GM18867 (cell line): Measurements from ENCODE around the gene UNC45B.
"Not testable (repeated sequence)": the region's sequence is repeated elsewhere in the genome, so short reads cannot be mapped to it uniquely, and the experiment has no call there.

Source experiments
- ATAC-seq: cut with Tn5 transposase; IDR thresholded peaks from one replicate; pipeline ENCODE4 v1.9.1; 2021; ENCODE audit warnings: mild to moderate bottlenecking, moderate library complexity; ENCODE audit not compliant: unreplicated experiment

Gene UNC45B

DNA sequence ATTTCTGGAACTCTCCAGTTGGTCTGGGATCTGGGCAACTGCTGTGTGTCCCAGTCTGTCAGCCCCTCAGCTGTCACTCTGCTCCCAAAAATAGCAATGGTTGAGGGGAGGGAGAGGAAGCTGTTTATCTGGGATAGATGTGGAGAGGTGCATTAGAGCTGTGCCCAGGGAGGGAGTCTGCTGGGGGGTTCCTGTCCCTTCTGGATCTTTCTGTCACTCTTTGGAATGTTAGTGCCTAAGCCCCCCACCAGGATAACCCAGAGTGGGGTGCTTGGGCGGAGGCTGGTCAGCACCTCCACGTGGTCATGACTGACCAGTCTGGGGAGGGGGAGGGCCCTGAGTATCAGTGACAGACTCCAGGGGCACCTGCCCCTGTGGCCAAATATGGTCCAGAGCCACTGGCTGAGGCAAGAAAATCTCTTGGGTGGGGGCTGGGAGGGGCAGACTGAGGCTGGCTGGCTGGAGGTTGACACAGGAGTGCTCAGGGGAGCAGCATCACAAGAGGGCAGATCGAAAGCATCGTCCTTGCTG lies at the start of gene UNC45B:
UNC45B (plus strand) TSS at position 443 of the 531 bp plus-strand sequence. CDS start 447 bp downstream, outside the sequence.
- no peak for ATAC-seq

- no peak for ATAC-seq
These were observed 47.7 kb upstream of the UNC45B start for GRCh38 chr17:35099908-35100307.

GRCh38 chr17:35101036-35101435 lies 46.6 kb upstream of the UNC45B start:
- no peak for ATAC-seq

DNA sequence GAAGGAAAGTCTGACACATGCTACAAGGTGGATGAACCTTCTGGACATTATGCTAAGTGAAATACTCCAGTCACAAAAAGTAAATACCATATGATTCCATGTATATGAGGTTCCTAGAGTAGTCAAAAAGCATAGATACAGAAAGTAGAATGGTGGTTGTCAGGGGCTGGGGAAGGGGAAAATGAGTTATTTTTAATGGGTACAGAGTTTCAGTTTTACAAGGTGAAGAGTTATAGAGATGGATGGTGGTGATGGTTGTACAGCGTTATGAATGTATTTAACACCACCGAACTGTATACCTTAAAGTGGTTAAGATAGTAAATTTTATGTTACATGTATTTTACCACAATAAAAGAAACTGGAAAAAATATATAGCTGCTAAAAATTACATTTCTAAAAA lies 45.9 kb upstream of the UNC45B start:
- no peak for ATAC-seq

DNA sequence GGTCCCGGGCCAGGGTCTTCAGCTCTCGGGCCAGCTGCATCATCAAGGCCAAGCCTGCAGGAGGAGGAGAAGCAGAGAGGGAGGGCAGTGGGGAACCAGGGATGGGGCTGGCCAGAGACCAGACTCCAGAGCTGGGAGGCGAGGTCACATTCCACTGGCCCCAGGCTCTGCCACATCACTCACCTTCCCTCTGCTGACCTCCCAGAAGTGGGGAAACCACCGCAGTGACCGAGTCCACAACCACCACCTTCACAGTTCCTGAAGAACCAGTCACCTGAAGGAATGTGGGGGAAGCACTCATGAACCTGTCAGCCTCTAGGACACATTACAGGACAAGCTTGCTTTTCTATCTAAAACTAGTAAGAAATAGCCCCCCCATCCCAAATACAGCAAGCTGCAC lies 44.3 kb upstream of the UNC45B start:
- ATAC-seq: no peak

DNA sequence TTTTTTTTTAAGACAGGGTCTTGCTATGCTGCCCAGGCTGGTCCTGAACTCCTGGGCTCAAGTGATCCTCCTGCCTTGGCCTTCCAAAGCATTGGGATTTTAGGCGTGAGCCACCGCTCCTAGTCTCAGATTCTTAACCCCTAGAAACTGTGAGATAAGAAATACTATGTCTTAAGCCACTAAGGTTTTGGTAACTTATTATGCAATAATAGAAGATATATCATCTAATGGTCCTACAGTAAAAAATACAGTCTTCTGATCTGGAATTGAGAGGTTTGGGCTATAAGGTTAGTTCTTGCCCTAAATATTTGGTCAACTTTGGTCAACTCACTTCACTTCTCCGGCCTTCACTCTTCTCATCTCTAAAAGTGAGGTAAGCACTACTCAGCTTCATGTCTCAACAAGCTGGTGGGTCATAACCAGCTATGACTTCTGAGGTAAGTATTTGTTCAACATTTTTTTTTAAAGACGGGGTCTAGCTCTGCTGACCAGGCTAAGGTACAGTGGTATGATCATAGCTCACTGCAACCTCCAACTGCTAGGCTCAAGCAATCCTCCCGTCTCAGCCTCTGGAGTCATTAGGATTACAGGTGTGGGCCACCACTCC lies 42.7 kb upstream of the UNC45B start:
- ATAC-seq: no peak

DNA sequence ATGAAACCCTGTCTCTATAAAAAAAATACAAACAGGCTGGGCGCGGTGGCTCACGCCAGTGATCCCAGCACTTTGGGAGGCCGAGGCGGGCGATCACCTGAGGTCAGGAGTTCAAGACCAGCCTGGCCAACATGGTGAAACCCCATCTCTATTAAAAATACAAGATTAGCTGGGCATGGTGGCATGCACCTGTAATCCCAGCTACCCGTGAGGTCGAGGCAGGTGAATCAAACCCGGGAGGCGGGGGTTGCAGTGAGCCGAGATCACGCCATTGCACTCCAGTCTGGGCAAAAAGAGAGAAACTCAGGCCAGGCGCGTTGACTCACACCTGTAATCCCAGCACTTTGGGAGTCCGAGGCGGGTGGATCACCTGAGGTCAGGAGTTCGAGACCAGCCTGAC lies 36.8 kb upstream of the UNC45B start:
- ATAC-seq: not testable (repeated sequence)

GRCh38 chr17:35116845-35117244 lies 30.8 kb upstream of the UNC45B start:
- ATAC-seq: no peak

DNA sequence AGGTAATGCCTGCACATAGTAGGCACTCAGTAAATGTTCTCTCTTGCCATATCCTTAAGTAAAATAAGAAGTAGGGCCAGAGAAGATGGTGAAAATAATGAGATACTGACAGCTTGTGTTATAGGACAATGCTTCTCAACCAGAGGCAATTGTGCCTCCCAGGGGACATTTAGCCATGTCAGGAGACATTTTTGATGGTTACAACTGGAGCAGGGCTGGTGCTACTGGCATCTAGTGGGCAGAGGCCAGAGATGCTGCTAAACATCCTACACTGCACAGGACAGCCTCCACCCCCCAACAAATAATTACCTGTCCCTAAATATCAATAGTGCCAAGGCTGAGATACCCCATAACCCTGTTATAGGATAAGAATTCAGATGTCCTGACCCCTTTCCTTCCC lies 29.6 kb upstream of the UNC45B start:
- no peak for ATAC-seq

DNA sequence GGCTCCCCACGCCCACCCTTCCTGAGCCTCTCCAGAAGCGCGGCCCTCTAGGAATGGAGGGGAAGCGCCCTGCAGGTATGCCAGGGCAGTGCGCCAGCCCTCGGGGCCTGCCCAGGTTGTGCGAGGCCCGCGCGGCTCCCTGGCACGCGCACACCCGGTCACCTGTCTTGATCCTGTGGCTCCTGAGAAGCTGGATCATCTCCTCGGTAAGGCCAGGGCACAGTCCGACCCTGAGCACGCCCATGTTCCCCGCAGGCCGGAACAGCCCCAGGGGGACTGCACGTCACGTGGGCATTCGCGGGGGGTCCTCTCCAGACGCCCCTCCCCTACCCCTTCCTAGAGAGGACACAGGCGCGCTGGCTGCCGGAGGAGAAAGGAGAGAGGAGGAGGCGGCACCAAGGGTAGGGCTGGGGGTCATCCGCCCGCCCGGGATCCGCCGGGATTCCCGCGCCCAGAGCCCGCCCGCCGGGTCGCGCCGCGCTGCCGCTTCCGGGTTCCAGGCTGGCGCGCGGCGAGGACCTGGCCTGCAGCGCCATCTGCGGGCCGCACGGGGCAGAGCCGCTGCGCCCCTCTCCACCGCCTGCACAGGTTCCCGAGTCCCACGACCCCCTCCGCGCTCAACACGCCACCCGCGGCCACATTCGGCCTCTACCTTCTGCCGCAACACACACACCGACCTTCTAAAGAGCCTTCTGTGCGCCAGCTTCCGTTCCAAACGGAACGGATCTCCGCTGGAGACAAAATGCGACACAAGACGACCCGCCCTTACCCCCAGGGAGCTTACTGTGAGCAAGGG lies 28.0 kb upstream of the UNC45B start, which contains the start of gene RAD51D:
RAD51D (minus strand) TSS at position 491 of the 796 bp plus-strand sequence; CDS start at position 244, 247 bp downstream.
- ATAC-seq: peak; percentile 85

- no peak for ATAC-seq
These were observed 26.3 kb upstream of the UNC45B start, which contains the start of gene FNDC8 for GRCh38 chr17:35121315-35121714. Gene FNDC8, plus strand, starts transcription at chr17:35121615. Its CDS starts 79 bp downstream, at chr17:35121694.

DNA sequence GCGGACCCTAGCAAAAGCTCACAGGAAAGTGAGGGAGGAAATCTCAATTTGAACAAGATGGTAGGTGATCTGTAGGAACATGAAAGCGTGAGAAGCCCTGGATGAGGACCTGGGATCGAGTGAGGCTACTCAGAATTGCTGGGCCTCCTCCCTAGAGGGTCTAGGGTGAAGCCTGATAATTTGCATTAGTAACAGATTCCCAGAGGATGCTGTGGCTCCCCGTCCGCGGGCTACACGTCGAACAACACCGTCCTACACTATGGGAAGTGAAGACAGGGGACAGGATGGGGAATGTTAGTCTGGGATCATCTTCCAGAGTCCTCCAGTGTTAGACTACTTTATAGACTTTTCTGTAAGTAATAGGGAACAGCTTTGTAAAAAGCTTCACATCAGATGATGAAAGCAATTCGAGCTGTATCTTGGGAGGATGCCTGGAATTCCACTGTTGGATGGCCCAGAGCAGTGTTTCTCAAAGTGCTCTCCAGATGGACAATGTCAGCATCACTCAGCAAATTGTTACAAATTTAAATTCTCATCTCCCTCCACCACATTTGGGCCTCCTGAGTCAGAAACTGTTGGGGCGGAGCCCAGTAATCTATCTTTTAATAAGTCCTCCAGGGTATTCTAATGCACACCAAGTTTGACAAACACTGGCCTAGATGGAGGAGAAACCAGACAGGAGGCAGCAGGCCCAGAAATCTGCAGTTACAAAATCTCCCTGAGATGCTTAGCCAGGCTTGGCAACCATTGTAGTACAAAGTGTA lies 19.7 kb upstream of the UNC45B start:
- no peak for ATAC-seq

- ATAC-seq: no peak
These were observed 18.3 kb upstream of the UNC45B start for GRCh38 chr17:35129154-35129972.

DNA sequence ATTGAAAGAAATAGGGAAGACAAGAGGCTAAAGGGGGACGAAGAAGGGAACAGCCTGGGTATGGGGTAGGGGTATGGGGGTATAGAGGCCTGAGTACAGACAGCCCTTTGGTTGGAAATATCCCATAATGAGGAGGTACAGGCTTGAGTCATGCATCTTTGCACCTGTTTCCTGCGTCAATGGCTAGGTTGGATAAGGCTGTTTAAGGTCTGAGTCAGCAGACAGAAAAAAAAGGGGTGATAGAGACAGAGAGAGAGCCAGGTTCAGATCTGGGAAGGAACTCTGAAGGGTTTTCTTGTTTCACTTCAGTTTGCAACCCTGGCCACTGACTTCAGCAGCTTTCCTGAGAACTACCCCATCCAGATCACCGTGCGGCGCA lies 17.7 kb upstream of the UNC45B start:
- no peak for ATAC-seq

- ATAC-seq: no peak
These were observed 17.2 kb upstream of the UNC45B start for GRCh38 chr17:35130392-35130791.

- ATAC-seq: no peak
These were observed 15.5 kb upstream of the UNC45B start for GRCh38 chr17:35132099-35132498.

GRCh38 chr17:35132816-35133550 lies 14.6 kb upstream of the UNC45B start:
- ATAC-seq: no peak

DNA sequence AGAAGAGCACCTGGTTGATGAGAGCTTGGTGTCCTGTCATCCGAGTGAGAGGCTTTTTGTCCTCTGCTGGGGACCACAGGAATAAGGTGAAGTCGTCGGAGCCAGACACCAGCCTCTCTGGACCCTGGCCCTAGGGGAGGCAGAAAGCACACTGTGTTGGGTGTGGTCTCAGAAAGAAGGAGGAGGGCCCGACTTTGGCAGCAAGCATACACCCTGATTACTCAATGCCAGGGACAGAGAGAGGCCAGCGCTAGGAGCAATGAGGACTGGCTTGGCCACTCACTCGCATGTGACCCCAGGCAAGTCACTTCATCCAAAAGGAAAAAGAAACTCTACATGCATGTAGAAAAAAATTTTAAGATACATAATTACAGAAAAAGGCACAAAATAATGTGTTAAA lies 12.3 kb upstream of the UNC45B start:
- ATAC-seq: no peak

DNA sequence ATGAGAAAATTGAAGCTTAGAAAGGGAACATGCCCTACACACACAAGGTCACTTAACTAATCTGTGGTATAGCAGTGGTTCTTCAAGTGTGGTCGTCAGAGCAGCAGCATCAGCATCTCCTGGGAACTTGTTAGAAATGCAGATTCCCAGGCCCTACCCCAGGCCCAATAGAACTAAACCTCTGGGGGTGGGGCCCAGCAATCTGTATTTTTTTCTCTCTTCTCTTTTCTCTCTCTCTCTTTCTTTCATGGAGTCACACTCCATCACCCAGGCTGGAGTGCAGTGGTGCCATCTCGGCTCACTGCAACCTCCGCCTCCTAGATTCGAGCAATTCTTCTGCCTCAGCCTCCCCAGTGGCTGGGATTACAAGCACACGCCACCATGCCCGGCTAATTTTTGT lies 9.4 kb upstream of the UNC45B start:
- no peak for ATAC-seq
